Hematopoietic multipotent progenitor cell treated with erythropoietin and hydrocortisone succinate and interleukin-3 and kit ligand, for 8 days (in vitro differentiated cells): ENCODE data around the gene HOXB8.

ENCODE experiments used
- DNase-seq: peaks from one replicate; pipeline ENCODE4 v3.0.0-alpha.2; 2015

Gene HOXB8

DNA sequence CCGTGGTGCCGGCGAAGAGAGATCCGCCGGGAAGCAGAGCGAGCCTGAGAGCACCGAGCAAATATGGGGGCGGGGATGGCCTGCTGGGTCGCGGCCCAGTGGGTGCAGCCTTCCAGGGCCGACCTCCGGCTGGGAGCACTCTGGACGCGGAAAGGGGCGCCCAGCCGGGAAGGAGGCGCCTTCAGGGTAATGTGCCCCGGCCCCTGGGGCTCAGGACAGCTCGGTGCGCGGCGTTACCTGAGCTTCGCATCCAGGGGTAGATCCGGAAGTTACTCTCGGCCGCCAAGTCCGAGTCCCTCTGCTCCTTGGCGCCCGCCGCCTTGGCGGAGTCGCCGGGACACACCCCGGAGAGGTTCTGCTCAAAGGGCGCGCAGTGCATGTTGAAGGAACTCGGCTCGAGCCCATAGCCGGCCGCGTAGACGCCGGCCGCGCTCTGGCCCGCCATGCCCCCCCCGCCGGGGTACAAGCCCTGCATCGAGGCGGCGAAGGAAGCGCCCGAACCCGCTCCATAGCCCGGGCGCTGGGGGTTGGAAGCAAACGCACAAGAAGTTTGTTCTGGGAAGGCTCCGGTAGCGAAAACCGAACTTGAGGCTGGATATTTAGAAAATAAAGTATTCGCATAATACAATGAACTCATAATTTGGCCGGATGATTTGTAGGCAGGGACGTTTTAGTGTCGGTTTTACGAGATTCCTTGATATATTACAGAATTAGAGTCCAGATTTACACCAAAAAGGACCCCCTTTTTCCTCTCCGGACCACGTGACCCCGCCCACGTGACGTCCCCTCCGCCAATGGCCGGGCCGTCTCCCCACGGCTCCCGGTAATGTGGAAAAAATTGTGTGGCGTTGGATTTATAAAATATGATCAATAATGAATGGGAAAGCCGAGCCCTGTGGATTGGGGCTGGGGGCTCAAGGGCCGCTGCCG is 4.5 kb downstream of the HOXB8 start, which contains the start of gene HOXB7:
TSS of gene HOXB7 (minus strand) at position 736 of the 930 bp plus-strand sequence. CDS start at position 637, 99 bp downstream.
- DNase-seq: peak; percentile 46

DNA sequence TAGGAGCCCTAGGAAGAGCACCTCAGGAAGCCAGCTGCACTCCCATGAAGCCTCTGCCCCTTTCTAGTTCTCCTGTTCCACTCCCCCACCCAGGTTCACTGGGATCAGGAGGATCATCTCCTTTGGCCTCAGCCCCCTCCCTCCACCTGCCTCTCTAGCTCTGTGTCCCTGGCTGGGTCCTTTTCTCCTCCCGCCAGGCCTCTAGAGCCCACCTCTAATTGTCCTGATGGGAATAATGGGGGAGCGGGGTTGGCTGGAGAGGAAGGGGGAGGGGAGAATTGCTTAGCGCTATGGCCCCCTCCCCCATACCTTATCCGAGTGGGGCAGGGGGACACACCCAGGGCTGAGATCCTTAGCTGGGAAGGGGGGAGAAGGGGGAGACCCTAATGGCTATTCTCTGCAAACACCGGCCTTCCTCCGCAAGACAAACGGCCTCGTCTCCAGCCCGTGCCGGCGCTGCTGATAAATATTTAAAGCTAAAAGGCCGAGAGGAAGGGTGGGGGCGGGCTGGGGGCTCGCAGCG is 5.3 kb downstream of the HOXB8 start:
- DNase-seq: no peak

DNA sequence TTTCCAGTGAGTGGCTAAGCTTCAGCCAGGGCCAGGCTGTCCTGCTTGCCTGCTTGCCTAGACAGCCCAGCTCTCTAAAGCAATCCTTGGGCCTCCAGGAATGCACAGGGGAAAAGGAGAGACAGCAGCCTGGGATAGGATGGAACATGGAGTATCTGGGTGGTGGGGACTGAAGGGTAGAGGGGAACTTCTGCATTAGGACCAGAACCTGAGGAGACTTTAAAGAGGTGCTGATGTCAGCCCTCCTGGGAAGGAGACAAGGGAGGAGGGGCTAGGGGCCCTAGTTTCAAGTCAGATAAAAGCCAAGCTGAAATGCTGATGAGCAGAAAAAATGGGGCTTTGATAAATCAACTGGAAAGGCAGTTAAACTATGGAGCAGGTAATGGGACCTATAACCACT is 6.1 kb downstream of the HOXB8 start:
- no peak for DNase-seq

DNA sequence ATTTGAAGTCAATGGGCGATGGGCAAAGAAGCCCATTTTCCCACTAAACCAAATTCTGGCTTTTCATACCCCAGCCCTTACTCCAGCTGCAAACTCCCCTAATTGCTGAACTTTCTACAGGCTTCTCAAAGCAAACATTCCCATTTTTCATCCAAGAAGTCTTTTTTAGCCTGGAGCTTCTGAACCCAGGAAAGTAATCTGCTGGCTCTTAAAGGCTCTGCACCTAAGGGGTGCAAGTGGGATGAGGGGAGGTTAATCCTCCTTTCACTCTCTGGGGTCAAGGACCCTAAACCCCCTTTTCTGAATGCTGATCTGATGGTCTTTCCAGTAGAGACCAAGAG is 6.6 kb downstream of the HOXB8 start:
- DNase-seq: no peak

DNA sequence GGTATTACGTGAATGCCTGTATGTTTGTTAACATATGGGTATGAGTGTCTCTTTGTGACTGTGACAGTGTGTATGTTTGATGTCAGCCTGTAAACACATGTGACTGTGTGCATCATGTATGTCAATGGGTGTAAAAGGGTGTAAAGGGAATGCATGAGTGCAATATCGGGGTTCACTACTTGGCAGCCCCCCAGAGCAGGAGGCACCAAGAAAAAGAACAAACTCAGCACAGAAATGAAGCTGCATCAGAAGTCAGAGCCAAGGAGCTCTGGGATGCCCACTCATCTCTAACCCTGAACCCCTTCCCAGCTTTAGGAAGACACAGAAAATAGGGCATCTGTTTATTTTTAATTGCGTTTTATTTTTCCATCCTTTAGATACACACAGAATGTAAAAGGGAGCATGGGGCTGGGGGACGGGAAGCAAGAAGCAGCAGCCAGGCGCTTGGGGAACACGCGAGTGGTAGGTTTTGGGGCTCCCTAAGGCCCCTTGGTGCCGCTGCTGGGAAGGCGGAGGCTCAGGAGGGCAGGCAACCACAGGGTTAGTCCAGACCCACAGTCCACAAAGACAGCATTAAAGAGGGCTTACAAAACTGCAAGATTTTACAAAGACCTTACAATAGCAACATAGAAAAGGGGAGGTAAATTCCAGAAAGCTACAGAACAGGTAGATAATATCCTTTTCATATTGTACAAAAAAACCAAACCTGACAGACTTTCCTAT is 8.0 kb downstream of the HOXB8 start:
- no peak for DNase-seq

DNA sequence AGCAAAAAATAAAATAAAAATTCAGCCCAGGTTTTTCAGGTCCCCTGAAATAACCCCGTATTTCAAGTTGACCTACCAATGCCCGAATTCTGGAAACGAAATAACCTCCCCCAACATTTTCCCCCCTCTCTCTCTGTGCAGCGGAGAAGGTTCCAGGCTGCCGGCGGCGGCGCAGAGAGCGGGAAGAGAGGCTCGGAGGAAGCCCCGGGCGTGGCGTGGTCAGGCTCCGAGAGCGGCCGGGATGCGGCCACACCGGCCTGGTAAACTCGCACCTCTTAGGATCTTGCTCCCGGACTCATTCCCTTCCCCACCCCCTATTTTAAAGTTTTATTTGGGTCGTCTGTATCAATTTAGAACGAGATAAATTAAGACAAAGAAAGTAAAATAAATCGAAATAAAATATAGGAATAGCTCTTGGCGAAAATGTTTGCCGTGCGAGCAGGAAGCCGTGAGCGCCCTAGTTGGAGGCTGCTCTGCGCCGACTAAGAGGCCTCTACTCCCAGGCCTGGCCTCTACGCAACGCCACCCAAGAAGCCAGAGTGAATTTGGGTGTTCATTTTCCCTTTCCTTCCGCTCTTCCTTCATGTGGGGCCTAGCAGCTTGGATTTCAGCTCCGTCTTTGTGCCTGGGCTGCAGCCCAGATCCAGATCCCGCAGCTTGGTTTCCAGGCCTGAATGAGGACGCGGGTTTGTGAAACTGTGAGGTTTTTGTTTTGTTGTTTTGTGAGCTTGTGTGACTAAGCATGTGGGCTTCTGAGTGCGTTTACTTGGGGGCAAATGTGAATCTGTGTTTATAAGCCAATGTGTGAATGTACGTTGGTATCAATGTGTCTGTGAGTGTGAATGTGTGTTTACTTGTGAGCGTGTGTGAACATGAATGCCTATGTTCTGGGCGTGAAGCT is 8.9 kb downstream of the HOXB8 start:
- DNase-seq: no peak

DNA sequence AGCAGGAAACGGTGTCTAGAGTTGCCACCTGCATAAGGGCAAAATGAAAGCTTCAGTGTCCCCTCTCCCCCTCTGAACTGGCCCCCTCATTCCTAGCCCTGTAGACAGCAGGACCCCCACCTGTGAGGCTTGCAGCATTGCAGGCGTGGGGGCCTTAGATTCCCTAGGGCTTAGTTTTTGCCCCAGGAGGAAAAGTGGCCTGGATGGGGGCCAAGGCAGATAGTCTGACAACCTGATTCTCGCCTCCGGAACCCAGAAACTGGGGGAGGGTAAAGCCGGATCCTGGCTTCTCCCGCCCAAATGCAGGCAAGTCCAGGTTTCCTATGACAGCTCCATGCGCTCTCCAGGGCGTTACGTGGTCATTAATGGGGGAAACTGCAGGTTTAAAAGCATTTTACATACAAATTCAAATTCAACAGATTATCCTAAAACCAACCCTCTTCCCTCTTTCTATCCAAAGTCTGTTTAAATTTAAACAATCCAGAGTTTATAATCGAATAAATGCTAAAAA is 9.6 kb downstream of the HOXB8 start:
- no peak for DNase-seq

DNA sequence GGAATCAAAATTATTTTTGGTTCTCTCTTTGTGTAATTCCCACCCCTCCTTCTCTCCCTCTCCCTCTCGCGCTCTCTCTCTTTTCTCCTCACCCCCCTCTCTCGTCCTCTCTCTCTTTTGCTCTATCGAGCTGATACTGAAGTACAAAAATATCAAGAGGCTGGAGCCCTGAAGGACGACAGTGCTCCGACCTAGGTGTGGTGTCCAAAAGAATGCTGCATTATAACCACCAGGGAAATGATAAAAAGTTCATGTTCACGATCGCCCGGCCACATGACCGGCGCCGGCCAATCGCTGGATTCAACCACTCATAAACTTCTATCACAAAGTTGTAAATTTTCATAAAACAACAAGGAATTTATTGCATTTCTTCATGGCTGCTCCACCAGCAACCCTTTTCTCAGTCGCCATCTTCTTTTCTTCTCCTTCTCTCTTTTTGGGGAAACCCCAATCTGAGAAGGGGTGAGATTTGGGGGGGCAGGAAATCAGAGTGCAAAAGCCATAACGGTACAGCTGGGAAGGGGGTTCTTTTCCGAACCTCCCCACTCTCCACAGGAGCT is 10.2 kb downstream of the HOXB8 start, which contains the start of gene HOXB6:
TSS of gene HOXB6 (minus strand) at position 217 of the 560 bp plus-strand sequence. CDS start 6,836 bp downstream, outside the sequence.
- DNase-seq: no peak

DNA sequence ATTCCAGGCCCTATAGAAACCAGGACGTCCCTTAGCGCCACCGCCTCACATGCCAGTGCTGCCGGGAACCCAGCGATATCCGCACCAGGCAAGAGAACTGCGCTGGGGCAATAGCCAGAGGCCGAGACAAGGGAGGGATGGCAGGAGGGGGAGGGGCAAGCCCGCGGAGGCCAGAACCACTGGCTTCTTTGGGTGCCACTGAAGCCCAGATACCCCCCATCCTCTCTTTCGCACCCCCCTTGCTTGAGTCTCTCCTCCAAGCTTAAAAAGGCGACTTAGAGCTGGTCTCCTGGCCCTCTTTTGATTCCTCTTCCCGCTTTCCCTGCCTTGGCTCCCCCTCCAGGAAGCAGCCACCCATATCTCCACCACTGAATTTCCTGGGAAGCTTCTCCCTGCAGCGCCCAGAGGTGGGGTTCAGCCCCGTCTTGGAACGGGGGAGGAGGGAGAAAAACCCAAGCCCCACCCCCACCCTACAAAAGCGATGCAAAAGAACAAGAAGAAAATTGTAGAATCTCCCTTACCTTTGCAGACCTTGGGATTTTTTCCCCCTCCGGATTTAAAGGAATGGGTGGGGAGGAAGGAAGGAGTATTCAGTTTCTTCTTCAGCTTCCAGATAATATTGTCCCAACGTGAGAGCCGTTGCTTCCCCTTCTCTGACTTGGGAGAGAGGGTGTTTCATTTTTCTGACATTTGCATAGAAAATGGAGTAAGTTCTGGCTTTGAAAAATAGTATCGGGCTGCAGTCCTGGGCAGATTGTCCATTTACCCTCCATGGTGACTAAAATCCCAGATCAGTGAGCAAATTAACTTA is 10.9 kb downstream of the HOXB8 start:
- DNase-seq: no peak

DNA sequence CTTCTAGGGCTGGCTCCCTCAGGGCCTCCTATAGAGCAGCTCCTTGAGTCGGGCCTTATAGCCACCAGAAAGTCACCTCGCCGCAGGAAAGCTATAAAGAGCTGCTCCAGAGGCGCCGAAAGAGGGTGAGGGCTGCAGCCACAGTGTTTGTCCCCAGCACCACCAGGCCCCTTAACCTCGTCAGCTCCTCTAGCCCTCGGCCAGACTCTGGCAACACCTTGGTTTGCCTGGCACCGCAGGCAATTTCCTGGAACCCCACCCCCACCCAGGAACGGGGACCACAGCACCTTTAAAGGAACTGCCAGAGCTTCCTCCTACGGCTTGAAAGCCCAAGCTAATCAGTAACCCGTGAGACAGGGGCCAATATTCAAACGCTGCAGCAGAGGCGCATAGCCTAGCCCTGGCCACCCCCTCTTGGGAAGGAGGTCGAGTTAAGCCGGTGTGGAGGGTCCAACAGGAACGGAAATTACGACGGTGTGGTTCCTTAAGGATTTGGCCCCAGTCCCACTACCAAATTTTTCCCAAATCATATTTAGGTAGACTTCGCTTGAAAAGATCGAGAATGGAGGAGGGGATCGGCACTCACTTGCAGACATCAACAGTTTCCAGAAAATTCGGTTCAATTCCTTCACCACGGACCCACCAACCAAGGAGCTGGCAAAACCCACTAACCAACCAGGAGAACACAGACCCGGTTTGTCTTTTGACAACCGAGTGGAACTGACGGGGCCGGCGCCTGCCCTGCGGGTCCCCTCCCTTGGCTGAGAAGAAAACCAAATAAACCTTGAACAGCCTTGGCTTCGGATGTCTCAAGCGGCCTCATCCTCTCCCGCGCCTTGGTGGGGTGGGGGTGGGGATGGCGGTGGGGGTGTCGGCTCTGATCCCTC is 13.3 kb downstream of the HOXB8 start:
- no peak for DNase-seq

DNA sequence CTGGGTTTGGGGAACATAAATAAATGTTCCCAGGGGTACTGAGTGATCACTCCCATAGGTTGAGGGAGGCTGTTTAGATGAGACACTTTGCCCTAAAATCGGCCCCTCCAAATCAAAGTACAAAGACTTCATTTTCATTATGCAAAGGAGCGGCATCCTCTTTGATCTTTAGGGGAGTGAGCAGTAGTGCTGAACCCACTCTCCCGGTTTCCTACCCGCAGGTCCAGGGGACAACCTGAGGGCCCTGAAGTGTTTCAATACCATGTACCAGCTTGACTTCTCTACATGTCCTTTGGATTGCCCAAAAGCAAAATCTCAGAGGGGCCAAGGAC is 13.9 kb downstream of the HOXB8 start:
- DNase-seq: no peak

DNA sequence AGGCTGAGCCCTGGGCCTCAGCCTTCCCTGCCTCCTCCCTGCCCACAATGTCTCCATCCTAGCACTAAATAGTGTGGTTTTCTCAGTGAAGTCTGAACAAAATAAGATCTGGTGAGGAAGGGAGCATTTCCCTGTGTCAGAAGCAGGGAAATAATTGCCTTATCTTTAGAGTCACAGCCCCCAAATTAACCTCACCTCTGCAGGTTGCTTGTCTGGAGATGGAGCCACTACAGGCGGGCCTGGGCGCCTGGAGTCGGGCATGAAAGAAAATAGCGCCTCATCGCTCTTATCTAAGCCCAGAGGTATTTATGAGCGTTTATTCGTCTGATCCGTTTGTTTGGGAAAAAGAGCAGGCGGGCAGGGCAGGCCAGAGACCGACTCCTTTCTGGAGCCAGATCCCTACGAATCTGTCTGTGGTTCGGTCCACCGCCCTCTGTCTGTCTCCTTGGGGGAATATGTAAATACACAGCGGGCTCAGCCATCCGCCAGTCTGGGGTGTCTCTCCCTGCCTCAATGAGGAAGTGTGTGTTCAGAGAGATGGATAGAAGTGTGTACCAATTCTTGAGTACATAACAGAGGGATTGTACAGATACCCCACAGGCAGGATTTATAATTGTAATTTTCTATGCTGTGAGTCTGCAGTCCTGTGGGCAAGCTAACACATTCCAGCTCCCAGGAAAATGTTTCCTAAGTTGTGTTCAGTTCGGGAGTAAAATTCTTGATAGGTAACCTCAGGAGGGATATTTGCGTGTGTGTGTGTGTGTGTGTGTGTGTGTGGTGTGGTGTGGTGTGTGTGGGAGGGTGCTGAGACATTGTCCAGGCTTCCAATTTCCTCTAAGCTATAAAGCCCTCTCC is 14.6 kb downstream of the HOXB8 start:
- no peak for DNase-seq

DNA sequence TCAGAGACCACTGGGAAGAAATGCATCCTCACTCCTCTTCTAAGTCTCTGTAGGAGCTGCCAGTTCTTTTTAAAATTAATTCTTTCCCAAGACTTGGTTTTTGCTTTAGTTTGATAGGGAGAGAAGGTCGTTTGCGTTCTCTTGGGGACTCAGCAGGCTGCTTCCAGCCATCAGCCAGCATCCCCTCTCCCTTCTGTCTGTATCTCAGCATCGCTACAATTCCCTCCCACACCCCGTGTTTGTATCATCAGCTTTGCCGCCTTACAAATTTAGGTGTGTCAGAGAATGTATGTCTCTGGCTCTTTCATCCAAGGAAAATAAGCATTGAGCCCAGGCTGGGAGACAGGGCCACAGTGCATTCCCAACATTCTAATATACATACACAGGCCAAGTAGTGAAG is 15.7 kb downstream of the HOXB8 start:
- DNase-seq: no peak

DNA sequence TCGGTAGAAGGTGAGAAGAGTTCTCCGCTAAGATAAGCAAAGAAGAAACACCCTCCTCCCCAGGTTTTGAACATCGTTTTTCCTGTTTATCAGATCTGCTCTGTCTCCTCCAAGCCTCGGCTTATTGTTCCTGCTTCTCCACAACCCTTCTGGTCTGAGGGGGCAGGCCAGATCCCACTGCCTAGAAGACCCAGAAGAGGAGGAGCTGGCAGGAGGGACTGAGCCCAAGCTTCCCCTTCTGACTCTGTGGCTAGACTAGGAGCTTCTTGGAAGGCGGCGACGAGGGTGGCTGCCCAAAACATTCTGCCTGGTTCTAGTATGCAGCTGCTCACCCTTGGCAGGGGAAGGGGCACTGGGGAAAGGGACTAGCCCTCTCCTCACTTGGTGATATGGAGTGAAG is 16.4 kb downstream of the HOXB8 start:
- no peak for DNase-seq

DNA sequence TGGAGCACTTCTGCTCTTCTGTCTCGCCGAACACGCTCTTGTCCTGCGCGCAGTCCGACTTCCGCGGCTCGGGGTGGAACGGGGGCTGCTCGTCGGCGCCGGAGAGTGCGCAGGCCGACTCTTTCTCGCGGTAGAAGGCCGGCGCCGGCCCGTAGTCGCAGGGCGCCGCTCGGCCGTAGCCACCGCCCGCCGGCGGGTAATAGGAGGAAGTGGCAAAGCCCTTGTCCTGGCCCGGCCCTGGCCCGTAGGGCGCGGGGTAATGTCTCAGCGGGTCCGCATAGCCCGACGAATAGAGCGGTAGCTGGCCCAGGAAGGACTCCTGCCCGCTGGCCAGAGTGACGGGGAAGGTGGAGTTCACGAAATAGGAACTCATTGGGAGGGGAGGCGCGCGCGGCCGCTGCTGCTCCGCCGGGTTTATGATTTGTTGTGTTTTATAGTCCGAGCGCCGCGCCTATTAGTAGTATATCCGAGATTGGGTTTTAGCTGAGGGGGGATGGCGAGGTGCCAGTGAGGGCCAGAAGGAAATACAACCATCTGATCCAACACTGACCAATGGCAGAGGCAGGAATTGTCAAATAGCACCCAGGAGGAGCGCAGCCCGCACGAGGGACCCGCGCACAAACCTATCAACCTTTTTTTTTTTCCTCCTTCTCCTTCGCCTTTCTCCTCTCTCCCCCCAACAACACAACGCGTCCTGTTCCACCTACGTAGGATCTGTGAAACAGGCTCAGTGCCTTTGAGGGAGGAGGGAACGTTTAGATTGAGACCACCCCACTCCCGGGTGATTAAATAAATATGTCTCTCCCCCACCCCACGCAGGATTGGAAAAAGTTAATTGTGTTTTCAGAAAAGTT is 17.1 kb downstream of the HOXB8 start:
- no peak for DNase-seq

DNA sequence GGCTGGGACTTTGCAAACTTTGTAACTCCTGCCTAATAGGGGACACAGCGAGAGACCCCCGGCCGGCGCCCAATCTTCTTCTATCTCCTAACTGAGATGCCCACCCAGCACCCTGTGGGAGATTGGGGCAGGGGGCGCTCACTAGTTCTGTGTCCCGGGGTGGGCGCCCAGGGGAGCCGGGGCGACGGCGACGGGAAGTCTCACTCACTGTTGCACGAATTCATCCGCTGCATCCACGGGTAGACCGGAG is 17.6 kb downstream of the HOXB8 start:
- no peak for DNase-seq

DNA sequence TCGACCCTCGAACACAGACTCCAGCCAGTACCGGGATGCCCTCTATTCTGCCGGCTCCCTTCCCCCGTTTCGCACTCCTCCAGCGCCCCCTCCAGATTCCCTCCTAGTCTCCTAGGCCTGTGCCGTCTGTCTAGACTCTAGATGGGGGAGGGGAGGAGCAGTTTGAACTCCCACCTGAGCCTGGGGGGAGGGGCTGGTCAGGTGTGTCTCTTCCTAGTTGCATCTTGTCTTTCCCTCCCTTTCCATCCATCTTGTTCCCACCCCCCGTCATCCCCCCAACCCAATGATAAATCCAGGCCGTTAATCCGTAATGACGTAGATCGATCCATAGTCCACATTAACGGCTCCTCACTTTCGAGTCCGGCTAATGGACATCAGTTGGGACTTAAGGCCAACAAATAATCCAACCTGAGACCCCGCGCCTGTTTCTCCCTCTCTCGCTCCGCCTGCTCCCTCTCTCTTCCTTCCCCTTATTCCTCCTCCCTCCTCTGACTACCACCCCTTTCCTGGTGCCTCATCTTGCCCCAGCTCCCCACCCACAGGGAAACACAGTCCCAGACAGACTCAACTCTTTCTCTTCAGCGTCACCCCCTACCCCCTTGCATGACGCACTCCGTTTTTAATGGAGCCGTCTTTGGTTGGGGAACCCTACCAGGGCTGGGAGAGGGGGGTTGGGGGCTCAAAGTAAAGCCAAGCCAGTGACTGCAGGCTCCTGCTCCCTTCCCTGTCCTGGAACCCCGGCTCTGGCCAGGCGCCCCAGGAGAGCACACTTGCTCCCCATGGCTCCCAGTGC is 18.2 kb downstream of the HOXB8 start:
- DNase-seq: no peak
